ENCODE data around the gene CCDC51. TPM values are rescaled to one million over a fixed set of nuclear protein-coding genes. Genes with fewer than 3 reads are reported as not detected.

CCDC51 gene
- total RNA-seq, 2 experiments from 2014 or later: 11.5 to 12.2 TPM

Other genes starting within 250 kb of the CCDC51 start
- not detected for gene CAMP, start 216.6 kb downstream of the CCDC51 start, total RNA-seq
- 10 to 100 TPM; 35.9 to 43.1 TPM for gene ZNF589, start 199.0 kb downstream of the CCDC51 start, total RNA-seq
- gene NME6, start 138.8 kb downstream of the CCDC51 start, total RNA-seq: 10 to 100 TPM; 37.5 to 39.8 TPM
- gene SPINK8, start 106.5 kb downstream of the CCDC51 start, total RNA-seq: not detected
- gene FBXW12, start 67.9 kb downstream of the CCDC51 start, total RNA-seq: not detected
- 1 to 10 TPM; 4.5 to 6.2 TPM for gene PLXNB1, start 10.0 kb downstream of the CCDC51 start, total RNA-seq
- 100 to 1,000 TPM; 260 to 263 TPM for gene TMA7, start 138 bp upstream of the CCDC51 start, total RNA-seq
- 10 to 100 TPM; 17.0 to 19.9 TPM for gene ATRIP, start 6.6 kb upstream of the CCDC51 start, total RNA-seq
- gene SHISA5, start 64.1 kb upstream of the CCDC51 start, total RNA-seq: 100 to 1,000 TPM; 215 to 224 TPM
- 10 to 100 TPM; 56.8 to 60.7 TPM for gene PFKFB4, start 116.7 kb upstream of the CCDC51 start, total RNA-seq
- gene UCN2, start 123.7 kb upstream of the CCDC51 start, total RNA-seq: not detected
- gene COL7A1, start 155.2 kb upstream of the CCDC51 start, total RNA-seq: 1 to 10 TPM; 1.0 to 1.6 TPM
- gene UQCRC1, start 169.5 kb upstream of the CCDC51 start, total RNA-seq: 100 to 1,000 TPM; 144 to 148 TPM
- gene TMEM89, start 181.7 kb upstream of the CCDC51 start, total RNA-seq: not detected
- 10 to 100 TPM; 54.4 to 54.7 TPM for gene SLC26A6, start 195.3 kb upstream of the CCDC51 start, total RNA-seq
- gene CELSR3, start 222.8 kb upstream of the CCDC51 start, total RNA-seq: 10 to 100 TPM; 15.6 to 16.2 TPM
- 10 to 100 TPM; 46.9 to 48.7 TPM for gene NCKIPSD, start 245.8 kb upstream of the CCDC51 start, total RNA-seq

Data from activated naive CD8-positive, alpha-beta T cell treated with anti-CD3 and anti-CD28 coated beads, Interleukin-2, amount 10 ng/mL, durations not matched to agents 7 days and 5 days (primary cell).